GM19395 (cell line): ENCODE measurements around the gene CHD3.

Source experiments
- ATAC-seq: cut with Tn5 transposase; IDR thresholded peaks from one replicate; pipeline ENCODE4 v1.9.1; 2021; ENCODE audit warnings: mild to moderate bottlenecking, moderate library complexity; ENCODE audit not compliant: unreplicated experiment

CHD3 gene

GRCh38 chr17:7893187-7893880 is 4.7 kb downstream of the CHD3 start:
- no peak for ATAC-seq

DNA sequence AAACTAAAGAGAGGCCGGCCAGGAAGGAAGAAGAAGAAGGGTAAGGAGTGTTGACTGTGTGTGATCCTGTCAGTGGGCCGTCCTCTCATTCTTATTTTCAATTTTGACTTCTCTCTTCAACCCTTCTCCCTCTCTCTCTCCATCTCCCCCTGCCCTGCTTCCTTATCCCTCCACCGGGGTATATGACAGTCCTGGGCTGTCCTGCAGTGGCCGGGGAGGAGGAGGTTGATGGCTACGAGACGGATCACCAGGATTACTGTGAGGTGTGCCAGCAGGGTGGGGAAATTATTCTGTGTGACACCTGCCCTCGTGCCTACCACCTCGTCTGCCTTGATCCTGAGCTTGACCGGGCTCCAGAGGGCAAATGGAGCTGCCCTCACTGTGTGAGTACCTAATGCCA is 5.6 kb downstream of the CHD3 start:
- no peak for ATAC-seq

GRCh38 chr17:7894866-7895265 is 6.3 kb downstream of the CHD3 start:
- no peak for ATAC-seq

GRCh38 chr17:7897090-7897489 is 8.5 kb downstream of the CHD3 start:
- ATAC-seq: no peak

- ATAC-seq: no peak
Measured at GRCh38 chr17:7897773-7898172, 9.2 kb downstream of the CHD3 start.

- ATAC-seq: no peak
Measured at GRCh38 chr17:7903154-7904103, 14.8 kb downstream of the CHD3 start.

DNA sequence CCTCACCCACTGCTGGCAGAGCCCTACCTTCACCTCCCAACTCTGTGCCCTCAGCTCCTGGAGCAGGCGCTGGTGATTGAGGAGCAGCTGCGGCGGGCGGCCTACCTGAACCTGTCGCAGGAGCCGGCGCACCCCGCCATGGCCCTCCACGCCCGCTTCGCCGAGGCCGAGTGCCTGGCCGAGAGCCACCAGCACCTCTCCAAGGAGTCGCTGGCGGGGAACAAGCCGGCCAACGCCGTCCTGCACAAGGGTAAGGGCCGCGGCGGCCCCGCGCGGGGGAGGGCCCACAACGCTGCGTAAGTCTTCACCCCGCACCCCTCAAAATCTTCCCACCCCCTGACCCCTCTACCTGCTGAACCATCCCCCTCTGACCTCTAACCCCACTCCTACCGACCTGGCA is 20.5 kb downstream of the CHD3 start:
- ATAC-seq: no peak

DNA sequence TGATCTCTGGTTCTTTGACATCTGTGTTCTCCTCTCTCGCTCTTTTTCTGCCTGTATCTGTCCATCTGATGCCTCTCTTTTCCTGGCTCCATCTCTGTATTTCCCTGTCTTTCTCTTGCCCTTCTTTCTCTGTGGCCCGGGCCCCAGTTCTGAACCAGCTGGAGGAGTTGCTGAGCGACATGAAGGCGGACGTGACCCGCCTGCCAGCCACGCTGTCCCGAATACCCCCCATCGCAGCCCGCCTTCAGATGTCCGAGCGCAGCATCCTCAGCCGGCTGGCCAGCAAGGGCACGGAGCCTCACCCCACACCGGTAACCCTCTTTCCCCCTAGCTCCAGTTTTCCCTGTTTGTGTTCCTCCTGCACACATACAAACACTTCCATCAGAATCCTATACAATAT is 21.7 kb downstream of the CHD3 start:
- no peak for ATAC-seq

DNA sequence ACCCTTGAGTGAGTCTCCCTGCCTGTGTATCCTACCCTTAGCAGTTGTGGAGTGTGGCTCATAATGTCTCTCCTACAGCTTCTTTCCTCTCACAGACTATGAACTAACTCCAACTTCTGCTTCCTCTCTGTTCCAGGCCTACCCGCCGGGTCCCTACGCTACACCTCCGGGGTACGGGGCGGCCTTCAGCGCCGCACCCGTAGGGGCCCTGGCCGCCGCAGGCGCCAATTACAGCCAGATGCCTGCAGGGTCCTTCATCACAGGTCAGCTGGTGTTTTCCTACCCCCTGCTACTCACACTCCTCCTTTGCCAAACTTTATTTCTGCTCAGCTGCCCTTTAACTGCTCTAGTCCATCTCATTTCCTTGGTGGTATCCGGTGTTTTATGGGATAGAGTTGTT is 22.1 kb downstream of the CHD3 start:
- no peak for ATAC-seq

- no peak for ATAC-seq
Measured at GRCh38 chr17:7911116-7911515, 22.5 kb downstream of the CHD3 start.

GRCh38 chr17:7912927-7913524 is 24.4 kb downstream of the CHD3 start:
- no peak for ATAC-seq

DNA sequence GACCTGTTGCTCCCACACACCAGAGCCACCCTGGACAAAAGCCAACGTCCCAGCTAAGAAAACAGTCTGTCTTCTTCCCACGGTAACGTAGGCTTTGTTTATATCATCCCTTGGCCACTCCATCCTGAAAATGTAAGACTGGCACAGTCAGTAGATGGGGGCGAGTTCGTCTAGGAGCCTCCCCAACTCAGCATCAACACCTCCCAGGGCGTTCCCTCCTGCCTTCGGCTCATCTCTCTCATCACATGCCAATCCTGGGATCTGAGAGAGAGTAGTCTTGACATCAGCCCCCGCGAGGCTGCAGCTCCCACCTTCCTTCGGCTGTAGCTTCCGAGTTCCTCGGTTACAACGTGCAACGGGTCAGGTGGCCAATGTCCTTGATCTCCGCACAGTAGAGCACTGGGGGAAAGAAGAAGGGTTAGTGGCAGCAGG is 26.6 kb downstream of the CHD3 start:
- peak; percentile 7 for ATAC-seq

DNA sequence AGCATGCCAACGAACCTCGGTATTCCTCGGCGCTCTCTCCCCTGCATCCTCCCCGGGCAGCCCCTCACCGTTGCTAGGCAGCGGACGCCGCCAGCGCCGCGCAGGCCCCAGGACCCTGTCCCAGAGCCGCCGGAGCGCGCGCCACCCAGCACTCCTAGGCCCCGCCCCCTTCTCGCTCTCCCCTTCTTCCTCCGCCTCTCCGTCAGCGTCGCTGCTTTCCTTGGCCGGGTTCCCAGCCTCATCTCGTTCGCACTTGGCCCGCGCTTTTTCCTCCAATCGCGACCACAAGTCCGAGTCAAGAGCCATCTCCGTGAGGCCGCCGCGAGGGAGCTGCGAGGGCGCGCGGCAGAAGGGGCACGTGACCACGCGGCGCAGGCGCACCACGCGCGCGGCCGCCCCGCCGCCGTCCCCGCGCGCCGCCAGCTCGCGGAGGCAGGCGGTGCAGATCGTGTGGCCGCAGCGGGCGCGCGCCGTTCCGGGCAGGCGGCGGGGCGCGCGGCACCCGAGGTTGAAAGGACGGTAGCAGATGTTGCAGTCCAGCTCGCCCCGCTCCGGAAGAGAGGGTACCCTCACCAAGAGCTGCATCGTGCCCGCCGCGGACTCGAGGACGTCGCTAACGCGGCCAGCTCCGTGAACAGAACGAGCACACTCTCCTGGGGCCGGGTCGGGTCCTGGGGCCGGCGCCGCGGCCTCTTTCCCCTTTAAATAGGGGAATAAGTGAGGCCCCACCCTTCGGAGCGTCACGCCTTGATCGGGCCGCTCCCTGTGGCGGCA is 27.2 kb downstream of the CHD3 start, which contains the start of gene RNF227:
Gene RNF227 (minus strand): TSS at position 679 of the 774 bp plus-strand sequence. CDS start 94 bp downstream, at position 585.
- ATAC-seq: peak; percentile 74

GRCh38 chr17:7916385-7916682 is 27.7 kb downstream of the CHD3 start:
- ATAC-seq: no peak

- ATAC-seq: no peak
Measured at GRCh38 chr17:7916808-7917207, 28.2 kb downstream of the CHD3 start.

GRCh38 chr17:7922269-7922844 is 33.8 kb downstream of the CHD3 start:
- ATAC-seq: no peak

- ATAC-seq: no peak
Measured at GRCh38 chr17:7922845-7923628, 34.4 kb downstream of the CHD3 start.

DNA sequence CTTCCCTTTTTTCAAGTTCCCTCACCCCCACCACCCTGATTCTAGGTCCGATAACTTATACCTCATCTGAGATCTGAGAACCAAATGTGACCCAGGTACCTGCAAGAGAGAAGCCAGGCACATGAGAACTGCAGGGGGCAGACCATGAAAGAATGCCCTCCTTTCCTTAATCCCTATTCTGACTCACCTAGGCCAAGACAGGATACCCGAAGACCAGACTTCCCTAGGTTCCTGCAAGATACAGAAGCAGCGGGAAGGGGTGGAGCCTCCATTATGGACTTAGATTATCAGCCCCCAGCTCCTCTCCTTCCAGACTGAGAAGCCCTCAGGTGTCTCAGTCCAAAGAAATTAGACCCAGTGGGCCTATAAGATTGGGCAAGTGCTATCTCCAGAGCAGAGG is 39.0 kb downstream of the CHD3 start:
- no peak for ATAC-seq

- ATAC-seq: no peak
Measured at GRCh38 chr17:7929158-7930023, 40.8 kb downstream of the CHD3 start, which contains the start of gene KCNAB3. Gene KCNAB3 (minus strand): TSS chr17:7929856. CDS start chr17:7929435, 421 bp downstream.
